Gastrocnemius medialis (tissue), 4 donors: ENCODE measurements around the gene SGCG.

Source experiments
- CTCF ChIP-seq, 5 experiments: fragments of 450-650 bp in 3 of 5; fragments of 200-600 bp in 2 of 5; sonication (generic) in 2 of 5; IDR thresholded peaks in 4 of 5; conservative IDR thresholded peaks in 1 of 5; 1 replicate in 4 of 5; 2 replicates in 1 of 5; pipeline ENCODE4 v1.5.1; 2016 to 2019; ENCODE audit warnings: antibody characterized with exemption in 5 of 5, mild to moderate bottlenecking in 3 of 5, moderate library complexity in 3 of 5
- POLR2A ChIP-seq, 2 donors: fragments of 450-650 bp; IDR thresholded peaks; one replicate each; pipeline ENCODE4 v1.6.1; 2017; ENCODE audit warnings: antibody characterized with exemption in 2 of 2, mild to moderate bottlenecking in 2 of 2, moderate library complexity in 2 of 2

- TF ChIP-seq CTCF (IDR thresholded peaks at IDR 0.05 in 4 of 5, conservative IDR thresholded peaks at IDR 0.05 in 1 of 5) = no peak
- no peak for TF ChIP-seq POLR2A (IDR thresholded peaks at IDR 0.05)
These were observed 184.9 kb downstream of the SGCG start for GRCh38 chr13:23365652-23366051.
